OCI-LY3 (cell line): ENCODE measurements around the gene VSIG4.
"Not testable (repeated sequence)": the region's sequence is repeated elsewhere in the genome, so short reads cannot be mapped to it uniquely, and the experiment has no call there.

Source experiments
- CTCF ChIP-seq: fragments of 200-600, 300-600 bp; sonication (generic); IDR thresholded peaks from 2 replicates; pipeline ENCODE4 v1.5.1; 2014; ENCODE audit warnings: antibody characterized with exemption, low read length, low read depth
- EZH2phosphoT487 ChIP-seq: fragments of 200-600 bp; shearing (Covaris generic); IDR thresholded peaks from 2 replicates; pipeline ENCODE4 v1.6.1; 2018; ENCODE audit warnings: antibody characterized with exemption, mixed run types, low read depth

- not testable (repeated sequence) for TF ChIP-seq CTCF, EZH2phosphoT487
Observed at GRCh38 chrX:65975161-65975751, 64.6 kb downstream of the VSIG4 start.
